Measurements from ENCODE around the gene MAGEF1. TPM values are rescaled to one million over a fixed set of nuclear protein-coding genes. Genes with fewer than 3 reads are reported as not detected.

Gene MAGEF1
- total and polyA plus RNA-seq, 2 of the 8 experiments (the other 6 are each of a cell fraction or from before 2014, with no cell fraction given): 26.5 to 56.7 TPM

DNA sequence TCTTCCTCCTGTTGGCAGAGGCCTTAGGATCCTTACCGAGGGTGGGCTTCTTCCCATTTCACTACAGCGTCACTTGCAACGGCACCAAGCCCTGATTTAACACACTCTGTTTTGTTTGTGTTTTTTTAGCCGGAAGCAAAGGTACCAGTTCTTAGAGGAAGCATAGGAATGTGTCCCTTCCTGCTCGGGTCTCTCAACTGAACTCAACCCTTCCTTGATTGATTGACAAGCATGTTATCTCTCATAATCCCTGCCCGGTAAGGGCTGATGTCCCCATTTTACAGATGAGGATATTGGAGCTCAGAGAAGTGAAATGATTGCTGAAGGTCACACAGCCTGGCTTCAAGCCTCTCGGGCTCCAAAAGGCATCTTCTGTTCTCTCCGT is 26.6 kb upstream of the MAGEF1 start:
- Histone ChIP-seq H2AK5ac (ENCODE audit: low read depth, low read length) (no peak overlapping the region), H2BK20ac (ENCODE audit: low read length) (no peak overlapping the region), H2BK120ac (replicated peaks; ENCODE audit: low read depth, low read length) (no peak overlapping the region), H3K23ac (ENCODE audit: insufficient read length) (no peak overlapping the region), H4K5ac (ENCODE audit: insufficient read length, low read depth, low read length) (no peak overlapping the region), H3K27me3 (replicated peaks in 1 of 4; ENCODE audit: control insufficient read depth in 3 of 4, extremely low read depth in 1 of 4, insufficient read depth in 3 of 4, low read length in 3 of 4) (no peaks in the 10 kb centered on the region), H2BK5ac (ENCODE audit: low read depth, low read length) (no peak overlapping the region), H3K27ac (ENCODE audit: low read depth, low read length) (no peak overlapping the region), H3K4me2 (ENCODE audit: insufficient read depth in 1 of 2, low read depth in 2 of 2, low read length in 2 of 2) (no peak overlapping the region), H3K79me1 (ENCODE audit: low read depth, low read length) (no peaks in the 10 kb centered on the region), H3K9ac (replicated peaks in 1 of 4; ENCODE audit: extremely low read depth in 1 of 4, low read depth in 3 of 4, low read length in 3 of 4) (no peak overlapping the region), H2AFZ (ENCODE audit: low read length) (no peak overlapping the region), H2BK15ac (ENCODE audit: low read length) (no peak overlapping the region), H3K4me3 (ENCODE audit: extremely low read depth in 1 of 4, insufficient read depth in 2 of 4, low read depth in 3 of 4, low read length in 4 of 4) (no peak overlapping the region), H3K4ac (replicated peaks; ENCODE audit: insufficient read length, low read depth, low read length) (no peak overlapping the region), H3K79me2 (ENCODE audit: control insufficient read depth in 1 of 2, insufficient read depth in 2 of 2, low read length in 2 of 2) (no peaks in the 10 kb centered on the region), H4K20me1 (replicated peaks in 1 of 2; ENCODE audit: control insufficient read depth in 1 of 2, insufficient read depth in 2 of 2, low read length in 2 of 2) (no peaks in the 10 kb centered on the region), H3K4me1 (replicated peaks in 1 of 4; ENCODE audit: control insufficient read depth in 3 of 4, insufficient read depth in 4 of 4, low read length in 3 of 4) (no peaks in the 10 kb centered on the region), H2BK12ac (ENCODE audit: low read depth, low read length) (no peak overlapping the region), H3K56ac (replicated peaks; ENCODE audit: insufficient read length, low read depth, low read length) (no peak overlapping the region), H4K91ac (replicated peaks; ENCODE audit: insufficient read length, low read length) (no peak overlapping the region), H3K9me3 (ENCODE audit: insufficient read depth in 2 of 2, low read depth in 1 of 2, low read length in 1 of 2) (no peaks in the 10 kb centered on the region), H3K14ac (ENCODE audit: insufficient read length) (no peak overlapping the region), H3K18ac (ENCODE audit: extremely low read depth, low read length) (no peak overlapping the region), H3K36me3 (ENCODE audit: control insufficient read depth in 2 of 4, insufficient read depth in 4 of 4, low read length in 3 of 4) (no peaks in the 10 kb centered on the region), H4K8ac (ENCODE audit: extremely low read depth, insufficient read depth, low read length) (no peak overlapping the region), H3K23me2 (ENCODE audit: low read depth, low read length) (no peaks in the 10 kb centered on the region)
- no peak for FAIRE-seq
- no peak for DNase-seq (ENCODE audit: low read depth in 1 of 2, low spot score in 2 of 2)
- CTCF ChIA-PET (ENCODE audit: partially characterized antibody): interaction anchor here (0.7 to 5.6 kb wide), 9 partner anchors 10 to 177 kb away, joined by 3 to 27 read pairs (median 3); partner anchors contain the start of gene EPHB3
- POLR2A ChIA-PET (ENCODE audit: partially characterized antibody): no interaction called here
- WGBS, 2 experiments (ENCODE audit: extremely low coverage in 1 of 2, insufficient coverage in 1 of 2, insufficient read length in 1 of 2, insufficient replicate concordance in 2 of 2, low coverage in 1 of 2, low lambda C conversion rate in 2 of 2, missing lambda C conversion rate in 1 of 2): 84% methylated on average over 8 of the region's 8 CpGs; no CpG with 5 or more reads in 1 of the 2 experiments
- TF ChIP-seq, protein P1, sequence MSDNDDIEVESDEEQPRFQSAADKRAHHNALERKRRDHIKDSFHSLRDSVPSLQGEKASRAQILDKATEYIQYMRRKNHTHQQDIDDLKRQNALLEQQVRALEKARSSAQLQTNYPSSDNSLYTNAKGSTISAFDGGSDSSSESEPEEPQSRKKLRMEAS (IDR thresholded peaks at IDR 0.05): no peak
- TF ChIP-seq BRCA1 (IDR thresholded peaks at IDR 0.05; ENCODE audit: low read depth, low read length) (no peak), RFX5 (IDR thresholded peaks at IDR 0.05; ENCODE audit: borderline replicate concordance, low read depth, low read length) (no peak), KDM4A (IDR thresholded peaks at IDR 0.05; ENCODE audit: low read depth, low read length, severe bottlenecking) (no peak), POLR2AphosphoS5 (IDR thresholded peaks at IDR 0.05; ENCODE audit: low read depth, low read length) (no peak), CBX8 (IDR thresholded peaks at IDR 0.05; ENCODE audit: borderline replicate concordance, low read depth, low read length) (no peak), EZH2 (IDR thresholded peaks at IDR 0.05; ENCODE audit: low read depth, low read length, severe bottlenecking) (no peak), TAF1 (IDR thresholded peaks at IDR 0.05; ENCODE audit: low read depth, low read length) (no peak), TAF7 (optimal IDR thresholded peaks at IDR 0.05; ENCODE audit: borderline replicate concordance, low read depth, low read length) (no peak)
